ENCODE measurements around the gene KCNJ2.

DNA sequence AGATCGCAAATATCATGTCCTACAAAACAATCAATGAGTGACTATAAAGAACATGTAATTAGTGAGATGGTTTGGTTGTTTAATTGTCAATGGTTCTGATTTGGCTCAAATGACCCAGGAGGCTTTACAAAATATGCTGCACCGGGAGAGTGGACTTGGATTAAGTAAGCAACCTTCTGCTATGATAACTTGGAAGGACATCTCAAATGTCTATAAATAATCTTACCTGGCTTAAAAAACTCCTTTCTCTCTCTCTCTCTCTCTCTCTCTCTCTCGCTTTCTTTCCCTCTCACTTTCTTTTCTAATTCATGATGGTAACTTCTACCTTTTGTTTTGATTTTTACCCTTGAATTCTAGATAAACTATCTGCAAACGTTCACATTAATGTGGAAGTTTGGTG is 14.2 kb downstream of the KCNJ2 start:
- TF ChIP-seq, protein P1, sequence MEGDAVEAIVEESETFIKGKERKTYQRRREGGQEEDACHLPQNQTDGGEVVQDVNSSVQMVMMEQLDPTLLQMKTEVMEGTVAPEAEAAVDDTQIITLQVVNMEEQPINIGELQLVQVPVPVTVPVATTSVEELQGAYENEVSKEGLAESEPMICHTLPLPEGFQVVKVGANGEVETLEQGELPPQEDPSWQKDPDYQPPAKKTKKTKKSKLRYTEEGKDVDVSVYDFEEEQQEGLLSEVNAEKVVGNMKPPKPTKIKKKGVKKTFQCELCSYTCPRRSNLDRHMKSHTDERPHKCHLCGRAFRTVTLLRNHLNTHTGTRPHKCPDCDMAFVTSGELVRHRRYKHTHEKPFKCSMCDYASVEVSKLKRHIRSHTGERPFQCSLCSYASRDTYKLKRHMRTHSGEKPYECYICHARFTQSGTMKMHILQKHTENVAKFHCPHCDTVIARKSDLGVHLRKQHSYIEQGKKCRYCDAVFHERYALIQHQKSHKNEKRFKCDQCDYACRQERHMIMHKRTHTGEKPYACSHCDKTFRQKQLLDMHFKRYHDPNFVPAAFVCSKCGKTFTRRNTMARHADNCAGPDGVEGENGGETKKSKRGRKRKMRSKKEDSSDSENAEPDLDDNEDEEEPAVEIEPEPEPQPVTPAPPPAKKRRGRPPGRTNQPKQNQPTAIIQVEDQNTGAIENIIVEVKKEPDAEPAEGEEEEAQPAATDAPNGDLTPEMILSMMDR (IDR thresholded peaks at IDR 0.05; ENCODE audit: low read depth, low read length) = no peak
- TF ChIP-seq EZH2phosphoT487 (IDR thresholded peaks at IDR 0.05; ENCODE audit: low read depth) = no peak
